ENCODE data around the gene ALCAM. TPM values are rescaled to one million over a fixed set of nuclear protein-coding genes. Genes with fewer than 3 reads are reported as not detected.

Gene ALCAM
- total and polyA plus RNA-seq, 2 of the 8 experiments (the other 6 are each of a cell fraction or from before 2014, with no cell fraction given) = 10.8 to 33.0 TPM

DNA sequence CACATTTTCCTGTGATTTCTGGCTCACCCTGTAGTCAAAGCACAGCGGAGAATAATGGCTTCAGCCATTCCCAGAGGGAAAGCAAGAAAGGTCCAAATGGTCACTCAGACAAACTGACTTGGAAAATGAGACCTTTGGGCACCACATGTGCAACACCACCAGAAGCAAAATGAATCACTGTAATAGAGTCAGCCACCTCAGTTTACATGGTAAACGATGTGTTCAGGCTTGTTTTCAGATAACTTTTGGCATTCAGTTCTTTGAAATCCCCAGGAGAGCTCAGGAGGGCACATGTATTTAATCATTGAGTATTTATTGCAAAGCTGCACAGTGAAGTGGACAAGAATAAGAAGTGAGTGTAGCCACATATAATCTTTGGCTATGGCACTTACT, 38.4 kb upstream of the ALCAM start (continued):
- TF ChIP-seq, protein P1, sequence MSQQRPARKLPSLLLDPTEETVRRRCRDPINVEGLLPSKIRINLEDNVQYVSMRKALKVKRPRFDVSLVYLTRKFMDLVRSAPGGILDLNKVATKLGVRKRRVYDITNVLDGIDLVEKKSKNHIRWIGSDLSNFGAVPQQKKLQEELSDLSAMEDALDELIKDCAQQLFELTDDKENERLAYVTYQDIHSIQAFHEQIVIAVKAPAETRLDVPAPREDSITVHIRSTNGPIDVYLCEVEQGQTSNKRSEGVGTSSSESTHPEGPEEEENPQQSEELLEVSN (IDR thresholded peaks at IDR 0.05) = no peak

Measured in H1 (cell line).